Activated naive CD8-positive, alpha-beta T cell treated with anti-CD3 and anti-CD28 coated beads, Interleukin-2, amount 50 U/mL, for 24 hours (primary cell): ENCODE results near the gene NOLC1.

Experiments used
- ATAC-seq: fragments of 150-1000 bp; cut with Tn5 transposase; one replicate; pipeline ENCODE4 v1.10.0; 2021
- DNase-seq: peaks from one replicate; pipeline ENCODE4 v3.0.0; 2021
- H3K27ac Mint-ChIP-seq: one replicate; pipeline ENCODE4 v1.8.0; 2021; ENCODE audit warnings: mild to moderate bottlenecking, mixed read lengths
- H3K27me3 Mint-ChIP-seq: one replicate; pipeline ENCODE4 v1.8.0; 2021; ENCODE audit warnings: mixed read lengths
- H3K36me3 Mint-ChIP-seq: one replicate; pipeline ENCODE4 v1.8.0; 2021; ENCODE audit warnings: low read depth, mixed read lengths
- H3K4me1 Mint-ChIP-seq: one replicate; pipeline ENCODE4 v1.8.0; 2021; ENCODE audit warnings: mixed read lengths
- H3K4me3 Mint-ChIP-seq: one replicate; pipeline ENCODE4 v1.8.0; 2021; ENCODE audit warnings: mild to moderate bottlenecking, moderate library complexity, mixed read lengths
- H3K9me3 Mint-ChIP-seq: one replicate; pipeline ENCODE4 v1.8.0; 2021; ENCODE audit warnings: mixed read lengths

Gene NOLC1

DNA sequence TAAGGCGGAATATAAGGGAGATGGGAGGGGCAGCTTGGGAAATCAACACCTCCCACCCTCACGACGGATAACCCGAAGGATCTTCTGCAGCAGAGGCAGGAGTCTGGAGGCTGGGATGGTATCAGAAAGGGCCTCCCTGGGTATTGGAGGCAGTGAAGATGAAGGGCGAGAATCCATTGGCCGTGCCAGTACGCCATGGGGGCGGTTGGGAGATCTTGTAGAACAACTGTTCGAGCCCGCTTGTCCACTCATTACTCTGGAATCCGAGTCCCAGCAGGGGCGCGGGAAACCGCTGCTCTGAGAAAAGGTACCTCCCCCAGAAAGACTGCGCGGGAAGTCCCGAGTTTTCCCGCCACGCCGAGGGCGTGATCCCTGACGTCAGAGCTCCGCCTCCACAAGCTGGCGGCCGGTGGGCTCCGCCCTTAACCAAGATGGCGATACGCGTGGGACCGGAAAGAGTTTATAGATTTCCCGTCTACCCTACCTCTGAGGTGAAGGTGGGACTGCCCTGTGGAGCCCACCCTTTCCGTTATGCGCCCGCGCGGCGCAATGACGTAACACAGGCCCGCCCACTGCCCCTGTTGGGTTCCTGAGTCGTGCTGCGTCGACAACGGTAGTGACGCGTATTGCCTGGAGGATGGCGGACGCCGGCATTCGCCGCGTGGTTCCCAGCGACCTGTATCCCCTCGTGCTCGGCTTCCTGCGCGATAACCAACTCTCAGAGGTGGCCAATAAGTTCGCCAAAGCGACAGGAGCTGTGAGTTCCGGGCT lies at the start of gene NOLC1:
Gene NOLC1, plus strand, starts transcription at position 616 of the 771 bp plus-strand sequence. Its CDS starts 22 bp downstream, at position 638.
- ATAC-seq (peak; percentile 95), DNase-seq (peak; percentile 100)
- Mint-ChIP-seq H3K9me3 (no peaks in the 10 kb centered on the region), H3K4me1 (peaks cover 56% of the 10 kb centered on the region), H3K27ac (peak within 1 kb of the TSS; percentile 100), H3K4me3 (peak within 1 kb of the TSS; percentile 100), H3K36me3 (peaks cover 85% of the 10 kb centered on the region), H3K27me3 (peaks cover 2% of the 10 kb centered on the region)

DNA sequence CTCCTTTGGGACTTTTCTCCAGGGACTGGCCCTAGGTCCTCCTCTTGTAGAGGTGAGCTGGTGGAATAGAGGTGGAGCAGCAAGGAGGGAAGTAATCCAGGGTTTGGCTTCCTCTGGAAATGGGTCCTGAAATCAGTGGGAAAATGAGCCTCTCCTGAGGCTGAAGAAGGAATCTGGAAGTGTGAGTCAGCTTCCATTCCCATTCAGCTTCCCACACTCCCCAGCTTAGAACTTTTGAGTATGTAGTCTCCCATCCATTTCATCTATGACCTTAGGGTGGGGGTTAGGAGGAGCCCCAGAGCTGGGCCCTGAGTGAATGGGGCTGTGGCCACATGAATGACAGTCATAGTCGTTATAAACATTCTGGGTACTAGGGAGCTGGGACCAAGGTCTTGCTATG lies 49.8 kb upstream of the NOLC1 start:
- Mint-ChIP-seq H3K4me1 (peaks cover 12% of the 10 kb centered on the region), H3K27me3 (no peaks in the 10 kb centered on the region), H3K4me3 (no peak overlapping the region), H3K9me3 (no peaks in the 10 kb centered on the region), H3K27ac (no peak overlapping the region), H3K36me3 (peaks cover 14% of the 10 kb centered on the region)
- no peak for ATAC-seq
- DNase-seq: no peak

DNA sequence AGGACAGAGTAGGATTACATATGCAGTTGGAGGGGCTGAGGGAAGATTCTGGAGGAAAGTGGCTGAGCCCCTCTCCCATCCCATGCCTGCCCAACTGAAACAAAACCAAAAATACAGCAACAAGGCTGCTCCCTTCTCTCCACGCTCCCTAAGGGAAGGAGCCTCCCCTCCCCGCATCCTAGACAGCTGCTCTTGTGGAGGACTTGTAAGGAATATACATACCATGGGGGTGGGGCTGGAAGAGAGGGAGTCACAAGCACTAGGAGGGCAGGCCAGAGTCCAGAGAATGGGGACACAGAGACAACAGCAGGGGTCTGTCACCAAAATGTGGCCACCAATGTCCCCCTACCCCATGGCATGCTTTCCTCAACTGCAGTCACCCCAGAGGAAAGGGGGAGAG lies 45.2 kb upstream of the NOLC1 start:
- Mint-ChIP-seq H3K9me3 (no peaks in the 10 kb centered on the region), H3K36me3 (peaks cover 32% of the 10 kb centered on the region), H3K27ac (no peak overlapping the region), H3K4me3 (no peak overlapping the region), H3K27me3 (no peaks in the 10 kb centered on the region), H3K4me1 (peaks cover 14% of the 10 kb centered on the region)
- ATAC-seq (no peak), DNase-seq (no peak)

DNA sequence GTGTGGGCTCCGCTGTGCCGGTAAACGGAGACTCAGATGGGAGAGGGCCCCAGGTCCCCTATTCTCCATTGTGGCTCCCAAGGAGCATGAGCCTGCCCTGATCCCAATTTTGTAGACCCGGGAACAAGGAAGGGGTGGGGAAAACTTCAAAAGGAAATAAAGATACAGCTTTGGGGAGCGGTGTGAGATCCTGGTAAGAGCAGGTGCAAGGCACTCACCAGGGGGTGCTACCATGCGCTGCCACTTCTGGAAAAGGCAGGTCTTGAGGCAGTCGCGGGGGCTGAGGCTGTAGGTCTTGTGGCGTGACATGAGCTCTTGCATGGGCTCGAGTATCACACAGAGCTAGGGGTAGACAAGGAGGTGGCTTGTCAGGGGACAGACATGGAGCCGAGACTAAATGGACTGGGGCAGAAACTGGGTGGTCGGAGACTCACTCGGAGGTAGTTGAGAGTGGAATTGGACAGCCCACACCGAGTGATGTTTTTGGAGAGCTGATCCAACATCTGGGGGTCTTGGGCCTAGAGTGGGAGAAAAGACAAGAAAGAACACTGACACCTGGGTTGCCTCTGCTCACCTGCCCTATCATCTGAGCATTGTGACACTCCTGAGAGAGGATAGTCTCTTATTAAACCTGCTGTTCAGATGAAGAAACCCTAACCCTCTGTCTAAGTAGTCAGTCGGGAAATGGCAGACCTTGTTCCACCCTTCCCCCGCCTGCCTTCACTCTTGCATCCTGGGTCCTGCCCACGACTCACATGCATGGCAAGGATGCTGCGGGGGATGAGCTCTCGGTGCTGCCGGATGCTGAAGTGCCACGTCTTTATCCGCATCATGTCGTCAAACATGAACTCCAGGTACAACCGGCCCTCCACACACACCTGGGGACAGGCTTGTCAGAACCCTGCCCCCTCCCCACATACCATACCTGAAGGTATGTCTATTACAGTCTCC lies 42.7 kb upstream of the NOLC1 start:
- no peak for ATAC-seq
- Mint-ChIP-seq H3K27ac (no peak overlapping the region), H3K9me3 (no peaks in the 10 kb centered on the region), H3K27me3 (no peaks in the 10 kb centered on the region), H3K4me1 (peaks cover 31% of the 10 kb centered on the region), H3K36me3 (peaks cover 34% of the 10 kb centered on the region), H3K4me3 (no peak overlapping the region)
- no peak for DNase-seq

DNA sequence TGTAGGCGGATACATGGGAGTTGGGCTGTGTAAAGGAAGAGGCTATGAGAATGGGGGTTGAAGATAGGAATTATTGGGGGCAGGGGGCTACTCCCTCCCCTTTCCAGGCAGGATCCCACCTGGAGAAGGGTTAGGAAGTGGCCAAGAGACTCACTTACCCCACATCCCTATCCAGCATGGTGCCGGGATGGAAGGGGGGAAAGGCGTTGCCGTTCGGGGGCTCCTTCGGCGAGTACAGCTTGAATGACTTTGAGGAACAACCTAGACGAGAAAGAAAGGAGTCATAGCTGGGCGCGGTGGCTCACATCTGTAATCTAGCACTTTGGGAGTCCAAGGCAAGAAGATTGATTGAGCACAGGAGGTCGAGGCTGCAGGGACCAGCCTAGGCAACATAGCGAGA lies 40.9 kb upstream of the NOLC1 start:
- Mint-ChIP-seq H3K27ac (no peak overlapping the region), H3K36me3 (peaks cover 27% of the 10 kb centered on the region), H3K9me3 (no peaks in the 10 kb centered on the region), H3K4me3 (no peak overlapping the region), H3K27me3 (no peaks in the 10 kb centered on the region), H3K4me1 (peaks cover 33% of the 10 kb centered on the region)
- ATAC-seq (no peak), DNase-seq (no peak)

DNA sequence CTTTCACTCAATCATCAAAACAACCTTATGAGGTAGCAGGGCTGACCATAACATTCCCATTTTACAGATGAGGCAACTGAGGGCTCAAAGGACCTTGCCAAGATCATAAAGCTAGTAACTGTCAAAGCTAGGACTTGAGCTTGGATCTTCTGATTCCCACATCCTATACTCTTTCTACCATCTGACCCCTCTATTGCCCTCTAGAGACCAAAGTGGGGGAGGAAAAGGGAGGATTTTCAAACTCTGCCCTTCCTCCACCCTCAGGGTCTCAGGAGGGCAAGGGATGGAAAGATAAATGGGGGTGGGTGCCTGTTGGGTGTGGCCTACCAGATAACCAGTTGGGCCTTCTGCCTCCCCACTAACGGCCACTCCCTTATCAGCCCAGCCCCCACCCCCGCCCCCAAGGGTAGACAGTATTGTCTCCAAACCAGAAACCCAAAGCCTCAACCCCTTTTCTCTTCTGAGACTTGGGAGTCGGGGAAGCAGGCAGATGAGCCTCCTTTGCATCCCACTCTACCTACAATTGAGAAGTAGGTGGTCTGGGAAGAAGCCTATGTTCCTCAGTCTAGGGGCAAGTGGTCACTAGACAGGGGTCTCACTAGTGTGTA lies 39.9 kb upstream of the NOLC1 start:
- peak overlapping the region; percentile 85 for H3K4me3 Mint-ChIP-seq
- ATAC-seq: no peak
- no peaks in the 10 kb centered on the region for H3K27me3 Mint-ChIP-seq

DNA sequence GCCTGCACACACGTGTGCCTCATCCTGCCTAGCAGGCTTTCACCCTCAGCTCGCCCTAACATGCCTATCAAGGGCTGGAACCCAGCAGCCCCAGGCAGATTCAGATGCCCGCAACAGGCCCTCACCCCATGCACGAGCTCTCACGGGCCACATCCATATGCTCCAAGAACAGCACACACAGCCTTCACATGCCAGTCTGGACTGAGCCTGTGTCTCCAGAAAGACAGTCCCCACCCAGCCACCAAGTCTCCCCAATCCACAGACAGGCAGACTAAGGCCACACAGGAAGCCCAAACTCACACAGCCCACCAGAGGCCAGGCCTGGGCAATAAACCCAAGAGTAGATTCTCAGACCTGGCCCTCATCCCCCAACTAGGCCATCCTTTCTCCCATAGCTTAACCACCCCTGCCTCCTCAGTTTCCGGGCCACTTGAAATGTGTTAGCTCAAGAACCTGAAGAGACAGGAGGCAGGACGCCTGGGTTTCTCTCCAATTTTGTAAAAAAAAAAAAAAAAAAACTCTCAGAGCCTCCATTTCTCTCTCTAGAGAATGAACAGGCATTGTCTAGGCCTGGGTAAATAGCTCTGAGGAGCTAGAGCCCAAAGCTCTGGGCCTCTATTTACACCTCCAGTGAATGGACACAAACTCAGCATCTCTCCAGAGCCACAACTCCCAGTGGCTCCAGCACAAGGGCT lies 38.8 kb upstream of the NOLC1 start:
- no peaks in the 10 kb centered on the region for H3K27me3 Mint-ChIP-seq
- peak overlapping the region; percentile 85 for H3K4me3 Mint-ChIP-seq
- H3K4me1 Mint-ChIP-seq: peaks cover 55% of the 10 kb centered on the region
- peaks cover 26% of the 10 kb centered on the region for H3K36me3 Mint-ChIP-seq
- peak overlapping the region; percentile 85 for H3K27ac Mint-ChIP-seq
- ATAC-seq (no peak), DNase-seq (no peak)
- no peaks in the 10 kb centered on the region for H3K9me3 Mint-ChIP-seq

More for the DNA sequence above, 39.9 kb upstream of the NOLC1 start:
- Mint-ChIP-seq H3K27ac (peak overlapping the region; percentile 22), H3K36me3 (peaks cover 26% of the 10 kb centered on the region), H3K9me3 (no peaks in the 10 kb centered on the region), H3K4me1 (peaks cover 44% of the 10 kb centered on the region)
- DNase-seq: no peak

DNA sequence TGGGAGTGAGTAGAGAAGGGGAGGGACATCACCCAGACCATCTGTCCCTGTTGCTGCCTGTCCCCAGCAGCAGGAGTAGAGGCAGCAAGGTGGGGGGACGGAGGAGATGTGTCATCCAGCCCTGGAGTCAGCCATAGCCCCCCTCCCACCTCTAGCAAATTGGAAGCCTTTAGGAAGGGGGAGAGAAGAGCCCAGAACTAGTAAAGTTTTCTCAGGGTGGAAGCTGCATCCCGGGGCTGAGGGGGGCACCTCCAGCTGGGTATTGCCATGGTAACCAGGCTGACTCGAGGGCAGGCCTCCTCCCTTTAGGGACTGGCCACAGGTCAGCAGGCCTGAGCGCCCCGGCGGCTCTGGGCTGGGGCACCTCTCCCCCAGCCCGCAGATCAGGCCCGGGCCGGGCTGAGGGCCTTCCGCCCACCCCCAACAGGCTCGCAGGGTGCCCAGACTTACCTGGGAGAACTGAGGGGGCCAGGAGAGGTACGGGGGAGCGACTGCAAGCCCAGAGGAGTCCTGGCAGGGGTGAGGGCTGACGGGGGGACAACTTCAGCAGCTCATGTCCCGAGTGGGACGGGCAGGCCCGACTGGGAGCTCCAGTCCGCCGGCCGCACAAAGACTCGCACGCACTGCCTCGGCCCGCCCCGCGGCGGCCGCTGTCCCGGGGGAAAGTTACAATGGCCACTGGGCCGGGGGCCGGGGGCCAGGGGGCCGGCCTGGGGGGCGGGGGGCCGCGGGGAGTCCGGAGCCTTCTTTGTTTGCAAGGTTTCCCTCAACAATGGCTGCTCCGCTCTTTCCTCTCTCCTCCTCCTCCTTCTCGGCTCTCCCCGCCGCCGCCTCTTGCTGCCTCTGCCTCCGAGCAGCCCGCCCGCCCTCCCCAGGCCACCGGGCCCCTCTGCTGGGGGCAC lies 38.0 kb upstream of the NOLC1 start:
- no peaks in the 10 kb centered on the region for H3K9me3 Mint-ChIP-seq
- no peaks in the 10 kb centered on the region for H3K27me3 Mint-ChIP-seq
- no peak for ATAC-seq
- H3K4me1 Mint-ChIP-seq: peaks cover 63% of the 10 kb centered on the region
- H3K27ac Mint-ChIP-seq: peak overlapping the region; percentile 95
- peak overlapping the region; percentile 85 for H3K4me3 Mint-ChIP-seq
- H3K36me3 Mint-ChIP-seq: peaks cover 21% of the 10 kb centered on the region
- no peak for DNase-seq

DNA sequence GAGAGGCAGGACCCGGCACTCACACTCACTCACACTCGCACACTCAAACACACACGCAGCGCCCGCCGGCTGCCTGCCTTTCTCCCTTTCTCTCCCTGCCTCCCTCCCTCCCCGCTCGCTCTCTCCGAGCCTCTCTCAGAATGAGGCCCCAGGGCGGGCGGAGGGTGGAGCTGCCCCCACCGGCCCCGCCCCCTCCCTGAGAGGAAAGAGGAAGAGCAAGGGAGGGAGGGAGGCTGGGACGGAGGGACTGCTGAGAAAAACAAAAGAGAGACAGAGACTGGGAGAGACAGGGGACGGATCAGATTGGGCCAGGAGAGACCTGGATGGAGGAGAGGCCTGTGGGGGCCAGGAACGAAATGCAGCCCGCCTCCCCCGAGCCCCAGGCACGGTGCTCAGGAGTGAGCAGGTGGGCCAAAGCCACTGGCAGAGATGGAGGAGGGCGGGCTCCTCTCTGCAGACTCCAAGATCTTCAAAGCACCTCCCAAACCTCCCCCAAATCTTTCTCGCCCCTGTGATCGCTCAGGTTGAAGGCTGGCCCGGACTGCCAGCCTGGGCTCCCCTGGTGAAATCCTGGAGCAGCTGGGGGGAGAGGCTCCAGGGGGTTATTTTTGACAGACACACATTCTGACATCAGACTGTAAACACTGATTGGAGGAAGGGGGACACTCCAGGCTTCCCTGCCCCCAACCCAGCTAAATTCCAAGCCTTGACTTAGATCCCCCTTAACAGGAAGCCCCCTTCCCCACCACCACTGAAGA lies 37.1 kb upstream of the NOLC1 start:
- ATAC-seq (peak; percentile 61), DNase-seq (peak; percentile 91)
- Mint-ChIP-seq H3K4me3 (peak overlapping the region; percentile 85), H3K4me1 (peaks cover 66% of the 10 kb centered on the region), H3K27me3 (no peaks in the 10 kb centered on the region), H3K9me3 (no peaks in the 10 kb centered on the region), H3K36me3 (peaks cover 13% of the 10 kb centered on the region), H3K27ac (peak overlapping the region; percentile 95)

DNA sequence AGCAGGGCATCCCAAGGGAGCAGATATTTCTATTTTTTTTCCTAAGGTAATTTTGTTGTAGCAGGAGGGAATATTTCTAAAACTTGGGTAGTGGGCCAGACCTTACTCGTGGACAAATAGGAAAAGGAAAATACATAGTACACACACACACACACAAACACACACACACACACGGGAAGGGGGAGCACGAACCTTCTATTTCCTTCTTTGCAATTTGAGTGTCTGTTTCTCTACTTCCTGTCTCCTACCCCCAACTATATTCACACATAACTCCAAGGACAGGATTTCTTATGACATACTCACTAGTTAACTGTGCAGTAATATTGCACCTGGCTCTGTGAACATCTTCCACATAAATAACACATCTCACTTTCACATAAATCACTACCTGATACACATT lies 36.4 kb upstream of the NOLC1 start:
- peaks cover 66% of the 10 kb centered on the region for H3K4me1 Mint-ChIP-seq
- peaks cover 6% of the 10 kb centered on the region for H3K36me3 Mint-ChIP-seq
- no peaks in the 10 kb centered on the region for H3K9me3 Mint-ChIP-seq
- H3K27ac Mint-ChIP-seq: peak overlapping the region; percentile 95
- DNase-seq (no peak), ATAC-seq (no peak)
- H3K4me3 Mint-ChIP-seq: peak overlapping the region; percentile 85
- no peaks in the 10 kb centered on the region for H3K27me3 Mint-ChIP-seq

DNA sequence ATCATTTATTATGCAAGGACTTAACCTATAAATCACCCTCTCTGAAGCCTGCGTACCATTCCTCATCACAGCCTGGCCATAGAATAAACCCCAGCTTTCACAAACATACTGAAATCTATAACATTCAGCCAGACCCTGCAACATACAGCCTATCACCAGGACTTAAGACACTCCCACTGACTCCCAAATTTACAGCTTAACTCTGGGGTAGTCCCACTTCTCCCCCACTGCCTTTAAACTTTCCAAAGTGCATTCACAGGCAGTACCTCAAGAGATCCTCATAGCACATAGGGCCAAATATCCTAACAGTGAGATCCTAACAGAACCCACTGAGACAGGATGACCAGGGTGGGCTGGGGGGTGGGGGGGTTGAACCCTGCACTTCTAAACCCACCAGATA lies 35.5 kb upstream of the NOLC1 start:
- ATAC-seq (no peak), DNase-seq (no peak)
- Mint-ChIP-seq H3K4me1 (peaks cover 75% of the 10 kb centered on the region), H3K27ac (peak overlapping the region; percentile 95), H3K4me3 (peak overlapping the region; percentile 92), H3K9me3 (no peaks in the 10 kb centered on the region), H3K27me3 (no peaks in the 10 kb centered on the region), H3K36me3 (peaks cover 3% of the 10 kb centered on the region)

DNA sequence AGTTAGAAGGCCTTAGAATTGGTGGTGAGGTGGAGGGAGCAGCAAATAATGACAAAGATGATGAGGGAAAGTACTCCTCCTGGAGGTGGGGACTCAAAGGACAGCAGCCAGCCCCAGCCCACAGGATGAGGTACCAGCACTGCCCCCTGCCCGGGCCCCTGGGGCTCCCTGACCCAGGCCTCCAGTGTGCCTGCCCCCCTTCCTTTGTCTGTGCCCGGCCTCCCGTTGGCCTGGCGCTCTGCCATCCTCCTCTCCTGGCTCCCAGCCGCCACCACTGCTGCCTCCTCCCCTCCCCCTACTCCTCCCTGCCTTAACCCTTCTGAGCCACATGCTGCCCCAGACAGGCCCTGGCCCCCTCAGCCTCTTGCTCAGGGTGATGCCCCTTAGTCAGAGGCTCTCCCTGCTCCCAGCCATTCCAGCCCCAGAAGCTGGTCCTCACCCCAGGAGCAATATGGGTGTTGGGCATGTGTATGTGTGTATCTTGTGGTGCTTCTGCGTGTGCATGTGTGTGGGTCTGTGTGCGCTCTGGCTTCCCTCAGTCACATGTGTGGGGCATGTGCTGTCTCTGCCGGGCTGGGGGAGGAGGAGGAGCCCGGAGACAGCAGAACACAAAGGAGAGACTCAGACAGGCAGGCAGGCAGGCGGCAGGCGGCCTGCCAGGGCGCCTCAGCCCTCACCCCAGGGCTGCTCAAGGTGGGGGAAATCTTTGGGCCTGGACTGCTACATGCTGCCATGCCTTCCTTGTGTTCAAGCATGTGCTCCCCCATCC lies 34.6 kb upstream of the NOLC1 start:
- no peaks in the 10 kb centered on the region for H3K9me3 Mint-ChIP-seq
- peaks cover 3% of the 10 kb centered on the region for H3K36me3 Mint-ChIP-seq
- H3K4me1 Mint-ChIP-seq: peaks cover 71% of the 10 kb centered on the region
- ATAC-seq: peak; percentile 30
- peak overlapping the region; percentile 92 for H3K4me3 Mint-ChIP-seq
- peak; percentile 76 for DNase-seq
- H3K27me3 Mint-ChIP-seq: no peaks in the 10 kb centered on the region
- H3K27ac Mint-ChIP-seq: peak overlapping the region; percentile 95
